ENCODE results near the gene MAN1C1.

DNA sequence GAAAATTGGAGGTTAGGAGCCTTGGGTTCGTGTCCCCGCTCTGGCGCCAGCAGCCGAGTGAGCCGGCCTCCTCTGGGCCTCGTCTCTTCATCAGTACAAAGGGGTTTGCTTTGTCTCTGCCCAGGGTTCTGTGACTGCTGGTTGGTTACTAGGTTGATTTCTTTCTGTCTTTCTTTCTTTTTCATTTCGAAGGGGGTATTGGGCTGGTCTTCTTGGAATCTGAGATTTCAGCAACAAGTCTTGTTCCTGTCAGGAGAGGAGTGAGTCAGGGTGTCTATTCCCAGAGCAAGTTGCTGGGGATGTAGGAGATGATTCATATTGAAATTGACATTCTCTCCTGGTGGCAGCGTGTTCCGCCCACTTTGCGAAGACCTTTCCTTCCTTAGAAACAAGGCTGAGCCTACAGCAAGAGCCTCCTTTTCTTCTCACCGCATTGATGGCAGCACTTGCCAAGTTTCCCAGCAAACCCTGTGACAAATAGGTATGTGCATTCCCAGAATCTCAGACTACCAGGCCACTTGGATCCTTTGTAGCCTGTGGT is 79.2 kb downstream of the MAN1C1 start:
- TF ChIP-seq, protein P1, sequence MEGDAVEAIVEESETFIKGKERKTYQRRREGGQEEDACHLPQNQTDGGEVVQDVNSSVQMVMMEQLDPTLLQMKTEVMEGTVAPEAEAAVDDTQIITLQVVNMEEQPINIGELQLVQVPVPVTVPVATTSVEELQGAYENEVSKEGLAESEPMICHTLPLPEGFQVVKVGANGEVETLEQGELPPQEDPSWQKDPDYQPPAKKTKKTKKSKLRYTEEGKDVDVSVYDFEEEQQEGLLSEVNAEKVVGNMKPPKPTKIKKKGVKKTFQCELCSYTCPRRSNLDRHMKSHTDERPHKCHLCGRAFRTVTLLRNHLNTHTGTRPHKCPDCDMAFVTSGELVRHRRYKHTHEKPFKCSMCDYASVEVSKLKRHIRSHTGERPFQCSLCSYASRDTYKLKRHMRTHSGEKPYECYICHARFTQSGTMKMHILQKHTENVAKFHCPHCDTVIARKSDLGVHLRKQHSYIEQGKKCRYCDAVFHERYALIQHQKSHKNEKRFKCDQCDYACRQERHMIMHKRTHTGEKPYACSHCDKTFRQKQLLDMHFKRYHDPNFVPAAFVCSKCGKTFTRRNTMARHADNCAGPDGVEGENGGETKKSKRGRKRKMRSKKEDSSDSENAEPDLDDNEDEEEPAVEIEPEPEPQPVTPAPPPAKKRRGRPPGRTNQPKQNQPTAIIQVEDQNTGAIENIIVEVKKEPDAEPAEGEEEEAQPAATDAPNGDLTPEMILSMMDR (IDR thresholded peaks at IDR 0.05): no peak
- TF ChIP-seq EP300 (IDR thresholded peaks at IDR 0.05) (no peak), POLR2AphosphoS5 (IDR thresholded peaks at IDR 0.05) (peak in 1 of 4 donors; percentile 30)

All from sigmoid colon (tissue), 4 donors.